Gastroesophageal sphincter (tissue), 4 donors: ENCODE results near the gene XPO1. TPM values are rescaled to one million over a fixed set of nuclear protein-coding genes. Genes with fewer than 3 reads are reported as not detected.

Experiments used
- ATAC-seq: fragments of 150-250 bp; one replicate; pipeline ENCODE4 v1.9.1; 2016; ENCODE audit warnings: mild to moderate bottlenecking, moderate library complexity
- H3K27ac ChIP-seq, 4 donors: fragments of 200-600 bp; sonication (generic) in 3 of 4; 1 replicate in 3 of 4; 2 replicates in 1 of 4; pipeline ENCODE4 v1.5.1; 2016 to 2019
- H3K27me3 ChIP-seq: fragments of 200-600 bp; sonication (generic); one replicate; pipeline ENCODE4 v1.5.1; 2019
- H3K36me3 ChIP-seq, 2 donors: fragments of 200-600 bp; sonication (generic); one replicate each; pipeline ENCODE4 v1.5.1; 2019; ENCODE audit warnings: control low read depth in 1 of 2
- H3K4me1 ChIP-seq, 3 donors: fragments of 200-600 bp; sonication (generic); 1 replicate in 2 of 3; 2 replicates in 1 of 3; pipeline ENCODE4 v1.5.1; 2016 to 2019; ENCODE audit warnings: control low read depth in 2 of 3
- H3K4me3 ChIP-seq, 2 donors: fragments of 200-600 bp; sonication (generic); one replicate each; pipeline ENCODE4 v1.5.1; 2019; ENCODE audit warnings: mild to moderate bottlenecking in 1 of 2, moderate library complexity in 1 of 2
- H3K9me3 ChIP-seq, 3 donors: fragments of 200-600 bp; sonication (generic); one replicate each; pipeline ENCODE4 v1.5.1; 2017 to 2019; ENCODE audit warnings: control low read depth in 2 of 3
- CTCF ChIP-seq, 4 experiments: fragments of 200-600 bp in 2 of 4; fragments of 450-650 bp in 2 of 4; sonication (generic) in 1 of 4; IDR thresholded peaks; one replicate each; pipeline ENCODE4 v1.5.1; 2017 to 2019; ENCODE audit warnings: antibody characterized with exemption in 4 of 4, mild to moderate bottlenecking in 2 of 4, moderate library complexity in 2 of 4
- EP300 ChIP-seq: sonication (generic); formaldehyde crosslinking; IDR thresholded peaks from one replicate; pipeline ENCODE4 v1.6.1; 2017; ENCODE audit warnings: antibody characterized with exemption, mild to moderate bottlenecking
- POLR2A ChIP-seq, 2 donors: fragments of 450-650 bp; IDR thresholded peaks; one replicate each; pipeline ENCODE4 v1.6.1; 2017; ENCODE audit warnings: antibody characterized with exemption in 2 of 2, mild to moderate bottlenecking in 2 of 2, moderate library complexity in 1 of 2
- POLR2AphosphoS5 ChIP-seq: sonication (generic); formaldehyde crosslinking; IDR thresholded peaks from one replicate; pipeline ENCODE4 v1.6.1; 2017; ENCODE audit warnings: antibody characterized with exemption
- WGBS, 2 donors: methylation state at CpG; one replicate each; pipeline ENCODE4 v1.1.5; 2018; ENCODE audit warnings: low coverage in 1 of 2; 5-methylcytosine and 5-hydroxymethylcytosine counted together
- total RNA-seq, 4 donors: library from RNA; depleted of rRNA; stranded (reverse); fragments of >200 nt; gene quantifications; one replicate each; pipeline ENCODE4 v1.1.0, GENCODE V29; 2016

XPO1 gene
- total RNA-seq, 4 donors from 2014 or later: 66.5 to 102 (median 72.1) TPM

DNA sequence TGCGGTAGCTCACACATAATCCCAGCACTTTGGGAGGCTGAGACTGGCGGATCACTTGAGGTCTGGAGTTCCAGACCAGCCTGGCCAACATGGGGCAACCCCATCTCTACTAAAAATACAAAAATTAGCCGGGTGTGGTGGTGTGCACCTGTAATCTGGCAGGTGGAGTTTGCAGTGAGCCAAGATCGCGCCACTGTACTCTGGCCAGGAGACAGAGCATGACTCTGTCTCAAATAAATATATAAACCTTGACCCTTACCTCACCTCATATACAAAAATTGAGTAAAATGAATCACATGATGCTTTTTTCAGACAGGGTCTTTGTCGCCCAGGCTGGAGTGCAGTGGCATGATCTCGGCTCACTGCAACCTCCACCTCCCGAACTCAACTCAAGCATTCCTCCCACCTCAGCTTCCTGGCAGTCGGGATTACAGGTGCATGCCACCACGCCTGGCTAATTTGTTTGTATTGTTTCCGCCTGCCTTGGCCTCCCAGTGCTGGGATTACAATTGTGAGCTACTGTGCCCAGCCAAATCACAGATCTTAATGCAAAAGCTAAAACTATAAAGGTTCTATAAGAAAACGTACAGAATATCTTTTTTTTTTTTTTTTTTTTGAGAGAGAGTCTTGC is 25.3 kb downstream of the XPO1 start:
- TF ChIP-seq POLR2A (IDR thresholded peaks at IDR 0.05) (no peak), POLR2AphosphoS5 (no peak)
- Histone ChIP-seq H3K36me3 (peaks cover 0 to 86% of the 10 kb centered on the region in 2 donors), H3K4me3 (no peak overlapping the region), H3K27me3 (no peaks in the 10 kb centered on the region), H3K4me1 (peaks cover 0 to 6% (median 0%) of the 10 kb centered on the region in 3 donors), H3K27ac (no peak overlapping the region), H3K9me3 (no peaks in the 10 kb centered on the region)
- no peak for ATAC-seq
- WGBS, 2 donors: 91% methylated on average over 8 to 11 of the region's 12 CpGs

DNA sequence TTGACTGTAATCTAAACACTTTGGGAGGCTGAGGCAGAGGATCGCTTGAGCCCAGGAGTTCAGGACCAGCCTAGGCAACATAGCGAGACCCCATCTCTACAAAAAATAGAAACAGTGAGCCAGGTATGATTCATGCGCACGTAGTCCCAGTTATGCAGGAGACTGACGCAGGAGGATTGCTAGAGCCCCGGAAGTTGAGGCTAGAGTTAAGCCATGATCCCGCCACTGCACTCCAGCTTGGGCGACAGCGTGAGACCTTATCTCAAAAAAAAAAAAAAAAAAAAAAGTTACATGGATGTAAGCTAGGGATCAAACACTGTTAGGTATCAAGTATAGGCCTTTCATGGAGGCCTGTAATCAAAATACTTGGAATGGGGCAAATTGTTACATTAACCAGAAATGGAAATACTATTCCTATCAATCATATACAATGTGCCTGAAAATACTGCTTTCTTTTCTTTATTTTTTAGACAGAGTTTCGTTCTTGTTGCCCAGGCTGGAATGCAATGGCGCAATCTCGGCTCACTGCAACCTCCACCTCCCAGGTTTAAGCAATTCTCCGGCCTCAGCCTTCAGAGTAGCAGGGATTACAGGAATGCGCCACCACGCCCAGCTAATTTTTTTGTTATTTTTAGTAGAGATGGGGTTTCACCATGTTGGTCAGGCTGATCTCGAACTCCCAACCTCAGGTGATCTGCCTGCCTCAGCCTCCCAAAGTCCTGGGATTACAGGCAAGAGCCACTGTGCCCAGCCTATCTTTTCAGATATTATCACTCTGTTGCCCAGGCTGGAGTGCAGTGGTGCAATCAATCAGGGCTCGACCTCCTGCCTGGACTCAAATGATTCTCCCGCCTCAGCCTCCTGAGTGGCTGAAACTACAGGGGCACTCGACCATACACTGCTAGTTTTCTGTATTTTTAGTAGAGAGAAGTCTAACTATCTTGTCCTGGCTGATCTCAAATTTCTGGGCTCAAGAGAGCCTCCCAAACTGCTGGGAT is 27.2 kb downstream of the XPO1 start:
- no peak for TF ChIP-seq CTCF (IDR thresholded peaks at IDR 0.05)
- TF ChIP-seq POLR2A (IDR thresholded peaks at IDR 0.05): no peak
- no peak for TF ChIP-seq EP300
- TF ChIP-seq POLR2AphosphoS5: no peak
- peaks cover 0 to 14% (median 0%) of the 10 kb centered on the region in 3 donors for H3K4me1 ChIP-seq
- H3K9me3 ChIP-seq: no peaks in the 10 kb centered on the region
- no peak overlapping the region for H3K27ac ChIP-seq
- no peak overlapping the region for H3K4me3 ChIP-seq
- H3K36me3 ChIP-seq: peaks cover 0 to 68% of the 10 kb centered on the region in 2 donors
- ATAC-seq: no peak
- no peaks in the 10 kb centered on the region for H3K27me3 ChIP-seq
- WGBS, 2 donors: 92% methylated on average over 14 to 17 of the region's 19 CpGs

- 79 to 100% methylated on average over 2 of the region's 2 CpGs for WGBS, 2 donors
Observed at GRCh38 chr2:61504949-61505348, 33.2 kb downstream of the XPO1 start.

GRCh38 chr2:61499060-61499459 is 39.1 kb downstream of the XPO1 start:
- no peak for ATAC-seq
- WGBS, 2 donors: 74 to 88% methylated on average over 2 of the region's 2 CpGs

More at GRCh38 chr2:61504949-61505348, 33.2 kb downstream of the XPO1 start:
- peaks cover 0 to 55% of the 10 kb centered on the region in 2 donors for H3K36me3 ChIP-seq
- peaks cover 0 to 9% (median 0%) of the 10 kb centered on the region in 3 donors for H3K4me1 ChIP-seq
- no peak for ATAC-seq
- no peak for TF ChIP-seq POLR2AphosphoS5
- TF ChIP-seq EP300: no peak
- no peak for TF ChIP-seq POLR2A (IDR thresholded peaks at IDR 0.05)
- no peak for TF ChIP-seq CTCF (IDR thresholded peaks at IDR 0.05)
- no peaks in the 10 kb centered on the region for H3K27me3 ChIP-seq
- no peaks in the 10 kb centered on the region for H3K9me3 ChIP-seq
- H3K27ac ChIP-seq: no peak overlapping the region
- no peak overlapping the region for H3K4me3 ChIP-seq

More at GRCh38 chr2:61499060-61499459, 39.1 kb downstream of the XPO1 start:
- H3K27me3 ChIP-seq: no peaks in the 10 kb centered on the region
- peaks cover 2 to 97% of the 10 kb centered on the region in 2 donors for H3K36me3 ChIP-seq
- no peak overlapping the region for H3K4me3 ChIP-seq
- no peaks in the 10 kb centered on the region for H3K9me3 ChIP-seq
- no peak overlapping the region for H3K27ac ChIP-seq
- TF ChIP-seq EP300: no peak
- TF ChIP-seq POLR2AphosphoS5: no peak
- no peak for TF ChIP-seq POLR2A (IDR thresholded peaks at IDR 0.05)
- no peak for TF ChIP-seq CTCF (IDR thresholded peaks at IDR 0.05)
- peaks cover 0 to 6% (median 0%) of the 10 kb centered on the region in 3 donors for H3K4me1 ChIP-seq
